Measurements from ENCODE around the gene HLCS.

The HLCS gene

DNA sequence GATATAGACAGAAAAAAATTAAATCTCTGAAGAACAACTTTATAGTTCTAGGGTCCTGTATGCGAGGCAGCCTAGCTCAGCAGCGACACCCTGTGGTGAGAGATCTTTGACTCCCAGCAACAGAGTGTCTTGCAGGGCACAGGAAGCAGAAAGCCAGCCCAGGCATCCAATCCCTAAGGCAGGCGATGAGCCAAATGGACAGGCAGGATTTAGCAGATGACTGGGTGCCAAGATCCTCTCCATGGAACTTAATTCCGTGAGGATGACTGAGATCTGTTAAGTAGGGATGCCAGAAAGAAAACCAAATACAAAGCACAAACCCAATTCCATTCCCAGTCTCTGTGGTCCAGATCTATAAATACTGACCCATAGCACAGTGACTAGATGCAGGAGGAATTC is 38.8 kb downstream of the HLCS start:
- TF ChIP-seq, protein P1, sequence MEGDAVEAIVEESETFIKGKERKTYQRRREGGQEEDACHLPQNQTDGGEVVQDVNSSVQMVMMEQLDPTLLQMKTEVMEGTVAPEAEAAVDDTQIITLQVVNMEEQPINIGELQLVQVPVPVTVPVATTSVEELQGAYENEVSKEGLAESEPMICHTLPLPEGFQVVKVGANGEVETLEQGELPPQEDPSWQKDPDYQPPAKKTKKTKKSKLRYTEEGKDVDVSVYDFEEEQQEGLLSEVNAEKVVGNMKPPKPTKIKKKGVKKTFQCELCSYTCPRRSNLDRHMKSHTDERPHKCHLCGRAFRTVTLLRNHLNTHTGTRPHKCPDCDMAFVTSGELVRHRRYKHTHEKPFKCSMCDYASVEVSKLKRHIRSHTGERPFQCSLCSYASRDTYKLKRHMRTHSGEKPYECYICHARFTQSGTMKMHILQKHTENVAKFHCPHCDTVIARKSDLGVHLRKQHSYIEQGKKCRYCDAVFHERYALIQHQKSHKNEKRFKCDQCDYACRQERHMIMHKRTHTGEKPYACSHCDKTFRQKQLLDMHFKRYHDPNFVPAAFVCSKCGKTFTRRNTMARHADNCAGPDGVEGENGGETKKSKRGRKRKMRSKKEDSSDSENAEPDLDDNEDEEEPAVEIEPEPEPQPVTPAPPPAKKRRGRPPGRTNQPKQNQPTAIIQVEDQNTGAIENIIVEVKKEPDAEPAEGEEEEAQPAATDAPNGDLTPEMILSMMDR (IDR thresholded peaks at IDR 0.05; ENCODE audit: insufficient read depth, missing control alignments): peak; percentile 97
- FAIRE-seq: no peak
- peak; percentile 53 for DNase-seq (ENCODE audit: insufficient read length, low spot score)

DNA sequence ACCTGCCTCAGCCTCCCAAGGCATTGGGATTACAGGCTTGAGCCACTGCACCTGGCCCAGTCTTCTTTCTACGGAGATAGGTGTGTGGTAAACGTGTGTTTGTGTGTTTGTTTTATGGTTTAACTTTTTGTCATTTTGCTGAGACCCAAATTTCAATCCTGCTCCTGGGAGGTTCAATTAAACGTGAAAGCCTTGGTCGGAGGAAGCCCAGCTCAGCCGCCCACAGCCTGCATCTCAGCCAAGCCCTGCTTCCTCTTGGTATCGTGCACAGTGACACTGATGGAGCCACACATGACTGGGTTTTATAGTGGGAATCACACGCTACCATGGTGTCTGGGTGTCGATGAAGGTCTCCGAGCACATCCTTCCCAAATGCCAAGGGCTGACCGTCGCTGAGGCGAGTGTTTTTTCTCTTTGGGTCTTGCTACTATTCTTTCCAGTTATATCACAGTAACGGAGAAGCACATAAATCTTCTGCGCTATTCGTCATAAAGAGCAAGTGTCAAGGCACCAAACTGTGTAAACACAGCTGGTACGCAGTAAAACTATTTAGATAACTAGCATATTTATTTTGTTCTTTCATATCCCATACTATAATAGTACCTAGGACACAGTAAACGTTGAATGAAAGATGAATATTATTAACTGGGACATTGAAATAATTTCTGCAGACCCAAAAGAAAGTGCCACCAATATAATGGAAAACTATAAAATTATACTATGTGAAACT is 39.3 kb downstream of the HLCS start:
- TF ChIP-seq, protein P1 (IDR thresholded peaks at IDR 0.05; ENCODE audit: insufficient read depth, missing control alignments): no peak
- DNase-seq (ENCODE audit: insufficient read length, low spot score): no peak
- no peak for FAIRE-seq

DNA sequence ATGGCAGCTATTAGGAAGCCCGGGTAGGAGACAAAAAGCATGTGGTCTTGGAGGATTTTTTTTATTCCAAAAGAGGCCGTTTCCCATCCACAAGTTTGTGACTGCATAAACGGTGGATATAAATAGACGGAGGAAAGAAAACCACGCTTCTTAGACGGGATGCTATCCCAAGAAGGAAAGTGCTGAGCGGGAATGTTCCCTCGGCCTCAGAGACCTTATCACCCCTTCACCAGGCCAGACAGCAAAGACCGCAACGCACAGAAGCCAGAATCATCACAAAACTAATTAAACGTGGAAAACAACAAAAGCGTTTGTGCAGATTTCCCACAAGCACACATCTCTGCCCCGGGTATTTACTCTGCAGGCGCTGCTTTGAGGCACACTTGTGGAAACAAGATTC is 43.2 kb downstream of the HLCS start:
- DNase-seq (ENCODE audit: insufficient read length, low spot score): no peak
- TF ChIP-seq, protein P1 (IDR thresholded peaks at IDR 0.05; ENCODE audit: insufficient read depth, missing control alignments): no peak
- no peak for FAIRE-seq

DNA sequence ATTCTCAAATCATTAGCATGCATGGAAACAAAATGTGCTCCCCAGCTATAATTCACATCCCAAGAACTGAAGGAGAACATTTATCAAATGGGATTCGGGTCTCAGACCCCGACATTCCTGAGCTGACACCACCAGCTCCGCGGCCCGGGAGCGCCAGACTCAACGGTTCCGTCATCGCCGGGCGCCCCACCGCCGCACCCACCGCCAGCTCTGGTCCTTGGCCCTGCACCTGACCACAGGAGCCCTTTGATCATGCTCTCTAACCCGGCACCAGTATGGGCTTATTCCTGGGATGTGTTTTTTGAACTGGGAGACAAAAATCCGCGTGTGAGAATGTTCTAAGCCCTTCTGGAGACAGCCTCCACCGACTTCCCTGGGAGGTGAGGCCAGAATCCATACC is 43.6 kb downstream of the HLCS start:
- DNase-seq (ENCODE audit: insufficient read length, low spot score) (no peak), FAIRE-seq (no peak)
- TF ChIP-seq, protein P1 (IDR thresholded peaks at IDR 0.05; ENCODE audit: insufficient read depth, missing control alignments): no peak

DNA sequence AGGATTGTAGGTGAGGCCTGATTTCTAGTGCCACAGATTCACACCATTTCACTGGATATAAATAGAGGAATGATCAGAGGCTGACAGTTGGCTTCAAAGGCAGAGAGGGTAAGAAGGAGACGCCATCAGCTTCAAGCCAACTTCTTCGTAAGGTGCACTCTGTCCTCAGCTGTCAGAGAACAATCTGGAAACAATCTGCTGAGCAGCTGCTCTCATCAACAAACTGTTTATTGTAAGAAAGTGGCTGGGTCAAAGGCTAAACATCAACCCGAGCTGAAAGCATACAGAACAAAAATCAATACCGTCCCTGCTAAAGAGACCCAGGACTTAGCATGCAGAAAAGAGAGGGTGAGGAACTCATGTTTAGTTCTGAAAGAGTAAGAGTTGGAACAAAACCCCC is 48.2 kb downstream of the HLCS start:
- DNase-seq (ENCODE audit: insufficient read length, low spot score): no peak
- FAIRE-seq: no peak

DNA sequence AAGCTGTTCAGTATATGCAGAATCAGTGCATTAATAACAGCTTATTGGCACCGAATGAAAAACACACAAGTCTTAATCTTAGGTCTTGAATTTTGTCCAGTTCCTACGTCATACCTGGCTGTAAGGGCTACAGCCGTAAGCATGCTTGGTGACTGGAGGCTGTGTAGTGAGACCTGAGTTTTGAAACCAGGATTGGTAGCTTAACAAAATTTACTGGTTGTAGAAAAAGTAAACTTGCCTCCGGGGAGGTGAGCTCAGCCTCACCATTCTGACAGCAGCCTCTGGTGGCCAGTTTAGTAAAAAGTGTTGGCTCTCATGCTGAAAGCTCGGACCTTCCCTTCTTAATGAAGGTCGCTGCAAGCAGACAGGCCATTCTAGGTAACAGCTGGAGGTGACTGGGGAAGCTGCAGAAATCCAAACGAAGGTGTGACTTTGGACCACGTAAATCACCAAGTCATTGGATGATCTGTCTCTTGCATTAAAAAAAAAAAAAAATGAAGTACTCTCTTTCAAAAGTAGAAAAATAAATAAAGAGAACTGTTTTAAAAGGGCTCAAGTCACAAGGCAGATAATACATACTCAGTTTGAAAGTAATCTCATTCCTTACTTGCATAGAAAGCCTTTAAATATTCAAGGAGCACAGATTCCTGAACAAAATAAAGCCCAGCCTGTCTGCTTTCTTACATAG is 48.9 kb downstream of the HLCS start:
- FAIRE-seq (no peak), DNase-seq (ENCODE audit: insufficient read length, low spot score) (no peak)
- TF ChIP-seq, protein P1 (IDR thresholded peaks at IDR 0.05; ENCODE audit: insufficient read depth, missing control alignments): peak; percentile 48

More for the DNA sequence above, 48.2 kb downstream of the HLCS start:
- TF ChIP-seq, protein P1 (IDR thresholded peaks at IDR 0.05; ENCODE audit: insufficient read depth, missing control alignments): no peak

DNA sequence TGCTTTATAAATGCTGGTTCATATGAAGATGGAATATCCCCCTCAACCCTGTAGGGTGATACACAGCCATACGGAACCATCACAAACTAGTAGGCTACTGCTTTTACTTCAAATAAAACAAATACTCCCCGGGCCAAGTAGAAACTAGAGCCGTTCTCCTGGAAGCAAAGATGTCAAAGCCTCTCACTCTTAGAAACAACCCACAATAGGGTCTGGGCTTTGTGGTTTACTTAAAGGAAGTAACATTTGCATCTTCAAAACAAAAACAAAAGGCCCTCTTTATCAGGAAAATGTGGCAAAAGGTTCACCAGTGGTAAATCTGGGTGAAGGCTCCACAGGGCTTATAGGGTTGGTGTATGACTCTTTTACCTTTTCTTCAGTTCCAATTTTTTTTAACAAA is 49.8 kb downstream of the HLCS start:
- FAIRE-seq (no peak), DNase-seq (ENCODE audit: insufficient read length, low spot score) (no peak)
- TF ChIP-seq, protein P1 (IDR thresholded peaks at IDR 0.05; ENCODE audit: insufficient read depth, missing control alignments): no peak
